ENCODE measurements around the gene LRFN5.
A peak's percentile ranks its signal among the peaks of the same experiment; 100 is the strongest.

The LRFN5 gene

GRCh38 chr14:41806366-41806975, 199.8 kb downstream of the LRFN5 start:
- TF ChIP-seq EZH2 (IDR thresholded peaks at IDR 0.05; ENCODE audit: borderline replicate concordance, low read depth, low read length, severe bottlenecking) (no peak), CTCF (IDR thresholded peaks at IDR 0.05; ENCODE audit: borderline replicate concordance, extremely low read depth, low read length, poor library complexity, severe bottlenecking) (no peak)
- peak; percentile 55 for ATAC-seq (ENCODE audit: insufficient read depth, low read depth)
- H3K4me2 ChIP-seq (ENCODE audit: insufficient read depth, low read length) = no peak overlapping the region

GRCh38 chr14:41810362-41810761, 203.7 kb downstream of the LRFN5 start:
- H3K4me1 ChIP-seq (ENCODE audit: insufficient read depth, low read length) = peaks cover 14% of the 10 kb centered on the region; the same call in 1 of the 2 replicates
- no peaks in the 10 kb centered on the region for H3K79me2 ChIP-seq (ENCODE audit: insufficient read depth, low read length)
- DNase-seq = no peak
- no peaks in the 10 kb centered on the region for H3K36me3 ChIP-seq (ENCODE audit: insufficient read depth, low read length)
- no peak overlapping the region for H3K9ac ChIP-seq (ENCODE audit: low read depth, low read length)
- no peak for ATAC-seq (ENCODE audit: insufficient read depth, low read depth)
- TF ChIP-seq CTCF (IDR thresholded peaks at IDR 0.05; ENCODE audit: borderline replicate concordance, extremely low read depth, low read length, poor library complexity, severe bottlenecking) (no peak), EZH2 (IDR thresholded peaks at IDR 0.05; ENCODE audit: borderline replicate concordance, low read depth, low read length, severe bottlenecking) (no peak)
- H3K4me3 ChIP-seq (ENCODE audit: low read depth in 1 of 2, low read length in 2 of 2) = no peak overlapping the region
- no peak overlapping the region for H2AFZ ChIP-seq (ENCODE audit: low read depth, low read length)
- H3K27me3 ChIP-seq (ENCODE audit: insufficient read depth, low read length, poor library complexity) = no peaks in the 10 kb centered on the region
- H4K20me1 ChIP-seq (ENCODE audit: insufficient read depth, low read length) = no peaks in the 10 kb centered on the region
- no peaks in the 10 kb centered on the region for H3K9me3 ChIP-seq (ENCODE audit: insufficient read depth, low read length, severe bottlenecking)
- H3K4me2 ChIP-seq (ENCODE audit: insufficient read depth, low read length) = no peak overlapping the region
- H3K27ac ChIP-seq (ENCODE audit: low read length) = no peak overlapping the region

More at GRCh38 chr14:41806366-41806975, 199.8 kb downstream of the LRFN5 start:
- Histone ChIP-seq H4K20me1 (ENCODE audit: insufficient read depth, low read length) (no peaks in the 10 kb centered on the region), H3K9ac (ENCODE audit: low read depth, low read length) (no peak overlapping the region), H3K9me3 (ENCODE audit: insufficient read depth, low read length, severe bottlenecking) (no peaks in the 10 kb centered on the region), H3K27ac (ENCODE audit: low read length) (no peak overlapping the region), H3K36me3 (ENCODE audit: insufficient read depth, low read length) (no peaks in the 10 kb centered on the region), H3K79me2 (ENCODE audit: insufficient read depth, low read length) (no peaks in the 10 kb centered on the region), H3K4me3 (ENCODE audit: low read depth in 1 of 2, low read length in 2 of 2) (no peak overlapping the region), H3K27me3 (ENCODE audit: insufficient read depth, low read length, poor library complexity) (no peaks in the 10 kb centered on the region), H3K4me1 (ENCODE audit: insufficient read depth, low read length) (peaks cover 14% of the 10 kb centered on the region; the same call in 1 of the 2 replicates), H2AFZ (ENCODE audit: low read depth, low read length) (no peak overlapping the region)
- no peak for DNase-seq

- Histone ChIP-seq H3K4me3 (ENCODE audit: low read depth in 1 of 2, low read length in 2 of 2) (no peak overlapping the region), H2AFZ (ENCODE audit: low read depth, low read length) (no peak overlapping the region), H3K36me3 (ENCODE audit: insufficient read depth, low read length) (no peaks in the 10 kb centered on the region), H3K9me3 (ENCODE audit: insufficient read depth, low read length, severe bottlenecking) (no peaks in the 10 kb centered on the region), H3K4me1 (ENCODE audit: insufficient read depth, low read length) (no peaks in the 10 kb centered on the region), H3K79me2 (ENCODE audit: insufficient read depth, low read length) (no peaks in the 10 kb centered on the region), H4K20me1 (ENCODE audit: insufficient read depth, low read length) (no peaks in the 10 kb centered on the region), H3K4me2 (ENCODE audit: insufficient read depth, low read length) (no peak overlapping the region), H3K9ac (ENCODE audit: low read depth, low read length) (no peak overlapping the region), H3K27me3 (ENCODE audit: insufficient read depth, low read length, poor library complexity) (no peaks in the 10 kb centered on the region), H3K27ac (ENCODE audit: low read length) (no peak overlapping the region)
- no peak for DNase-seq
- TF ChIP-seq CTCF (IDR thresholded peaks at IDR 0.05; ENCODE audit: borderline replicate concordance, extremely low read depth, low read length, poor library complexity, severe bottlenecking) (no peak), EZH2 (IDR thresholded peaks at IDR 0.05; ENCODE audit: borderline replicate concordance, low read depth, low read length, severe bottlenecking) (no peak)
- no peak for ATAC-seq (ENCODE audit: insufficient read depth, low read depth)
These were observed 210.9 kb downstream of the LRFN5 start for GRCh38 chr14:41817626-41818025.

Measured in DND-41 (cell line).